Measurements from ENCODE around the gene PLCB1. TPM values are rescaled to one million over a fixed set of nuclear protein-coding genes. Genes with fewer than 3 reads are reported as not detected.

Gene PLCB1
- total and polyA plus RNA-seq, 2 of the 4 experiments (the other 2 are of a cell fraction), result 5.6 to 16.1 TPM

GRCh38 chr20:8877294-8877693, 745.2 kb downstream of the PLCB1 start:
- Histone ChIP-seq H3K4me1 (ENCODE audit: control insufficient read depth, insufficient read depth, low read length) (no peaks in the 10 kb centered on the region), H2BK5ac (ENCODE audit: low read depth, low read length, poor library complexity, severe bottlenecking) (no peak overlapping the region), H3K27me3 (ENCODE audit: control insufficient read depth, insufficient read depth, low read length) (no peaks in the 10 kb centered on the region), H2BK20ac (ENCODE audit: low read depth, low read length) (no peak overlapping the region), H2AFZ (replicated peaks; ENCODE audit: low read length, poor library complexity) (no peak overlapping the region), H3K4ac (ENCODE audit: low read depth, low read length) (no peak overlapping the region), H4K91ac (ENCODE audit: insufficient read depth, low read depth, low read length) (no peak overlapping the region), H2AK5ac (ENCODE audit: low read depth, low read length) (no peak overlapping the region), H2BK15ac (ENCODE audit: low read depth, low read length) (no peak overlapping the region), H3K18ac (ENCODE audit: low read depth, low read length) (no peak overlapping the region), H2AK9ac (replicated peaks; ENCODE audit: low read depth, low read length, poor library complexity) (no peak overlapping the region), H4K5ac (ENCODE audit: low read depth, low read length) (no peak overlapping the region), H3K14ac (replicated peaks; ENCODE audit: low read depth, low read length) (no peak overlapping the region), H3K4me3 (ENCODE audit: insufficient read depth, low read depth, low read length) (no peak overlapping the region), H3K4me2 (ENCODE audit: low read depth, low read length) (no peak overlapping the region), H2BK120ac (ENCODE audit: low read depth, low read length) (no peak overlapping the region), H3K23ac (ENCODE audit: low read depth, low read length) (no peak overlapping the region), H3K9me1 (ENCODE audit: insufficient read depth, low read length) (no peaks in the 10 kb centered on the region; the same call in 1 of the 2 replicates), H3K27ac (ENCODE audit: insufficient read depth, low read length) (no peak overlapping the region), H3K79me1 (ENCODE audit: low read depth in 1 of 2, low read length in 2 of 2) (no peaks in the 10 kb centered on the region), H3K9ac (ENCODE audit: low read depth, low read length) (no peak overlapping the region), H3K36me3 (ENCODE audit: control insufficient read depth, insufficient read depth, low read length) (no peaks in the 10 kb centered on the region), H4K8ac (ENCODE audit: low read depth in 2 of 2, low read length in 2 of 2) (no peak overlapping the region), H3K9me3 (ENCODE audit: control insufficient read depth, insufficient read depth, low read length) (no peaks in the 10 kb centered on the region), H4K20me1 (ENCODE audit: insufficient read depth, low read length) (no peaks in the 10 kb centered on the region), H3K56ac (ENCODE audit: extremely low read depth, insufficient read depth, low read length) (no peak overlapping the region)
- BruUV-seq (replicated peaks), result no TSS peak
- no CpG with 5 or more reads among the region's 2 CpGs for WGBS, 2 experiments (ENCODE audit: extremely low coverage in 2 of 2, insufficient read length in 1 of 2)
- ATAC-seq (ENCODE audit: low read depth) (no peak), DNase-seq (no peak)
- dilution Hi-C loops (cut with HindIII; ENCODE audit: low sequenced_read_pairs, unreplicated experiment) (no loop called here), intact Hi-C loops (cut with micrococcal nuclease) (no loop called here), in situ Hi-C loops (cut with MboI; ENCODE audit: low sequenced_read_pairs) (no loop called here)
- no peak for TF ChIP-seq CHD1 (IDR thresholded peaks at IDR 0.05; ENCODE audit: low read depth, low read length)
- no peak for TF ChIP-seq MXI1 (IDR thresholded peaks at IDR 0.05; ENCODE audit: borderline replicate concordance, low read depth, low read length)
- TF ChIP-seq MAZ (IDR thresholded peaks at IDR 0.05; ENCODE audit: borderline replicate concordance, low read depth, low read length), result no peak
- no peak for TF ChIP-seq ELK1 (IDR thresholded peaks at IDR 0.05; ENCODE audit: borderline replicate concordance, low read depth, low read length)
- no peak for TF ChIP-seq MAFK (IDR thresholded peaks at IDR 0.05; ENCODE audit: low read depth, low read length)
- no peak for TF ChIP-seq BHLHE40 (IDR thresholded peaks at IDR 0.05; ENCODE audit: low read depth, low read length)
- TF ChIP-seq SMC3 (IDR thresholded peaks at IDR 0.05; ENCODE audit: low read depth, low read length), result no peak
- TF ChIP-seq CTCF (conservative IDR thresholded peaks at IDR 0.05; ENCODE audit: low read depth, low read length), result no peak
- no peak for TF ChIP-seq RAD21 (IDR thresholded peaks at IDR 0.05; ENCODE audit: low read length)
- TF ChIP-seq USF2 (IDR thresholded peaks at IDR 0.05; ENCODE audit: low read depth, low read length), result no peak
- TF ChIP-seq RFX5 (IDR thresholded peaks at IDR 0.05; ENCODE audit: low read depth, low read length), result no peak
- no peak for TF ChIP-seq POLR2A (IDR thresholded peaks at IDR 0.05; ENCODE audit: low read depth, low read length)
- no peak for TF ChIP-seq RCOR1 (IDR thresholded peaks at IDR 0.05; ENCODE audit: insufficient replicate concordance, low read length)
- TF ChIP-seq NFE2L2 (IDR thresholded peaks at IDR 0.05; ENCODE audit: low read depth, low read length), result no peak
- no peak for TF ChIP-seq CEBPB (IDR thresholded peaks at IDR 0.05; ENCODE audit: low read depth, low read length)
- TF ChIP-seq FOS (IDR thresholded peaks at IDR 0.05; ENCODE audit: low read depth, low read length), result no peak
- POLR2A ChIA-PET (ENCODE audit: unreplicated experiment), result no interaction called here
- CTCF ChIA-PET, result no interaction called here
